ENCODE results near the gene SPANXD. TPM values are rescaled to one million over a fixed set of nuclear protein-coding genes. Genes with fewer than 3 reads are reported as not detected.

SPANXD gene
- total RNA-seq, 1 experiment from 2014 or later: not detected

DNA sequence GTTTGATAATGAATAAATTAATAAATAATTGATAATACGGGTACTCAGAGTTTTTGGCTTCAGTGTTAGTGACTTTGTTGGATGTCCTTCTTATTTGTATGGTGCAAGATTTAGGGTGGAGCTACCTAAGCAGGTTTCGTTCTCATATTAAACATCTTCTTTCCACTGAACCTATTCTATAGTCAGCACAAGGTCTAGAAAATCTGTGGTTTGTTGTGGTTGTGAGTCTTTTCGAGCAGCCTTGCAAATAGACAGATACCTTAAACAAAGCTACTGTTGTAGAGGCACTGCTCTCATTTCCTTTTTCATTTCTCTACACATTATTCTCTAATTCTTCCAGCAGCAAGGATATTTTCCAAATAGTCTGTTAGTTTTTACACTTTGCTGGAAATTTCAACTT, 38.1 kb upstream of the SPANXD start:
- Histone ChIP-seq H3K27ac (ENCODE audit: insufficient read length, low read depth, low read length) (no peak overlapping the region), H3K18ac (ENCODE audit: insufficient read length, low read depth, low read length) (no peak overlapping the region), H2AFZ (ENCODE audit: low read length) (no peak overlapping the region), H3K27me3 (ENCODE audit: insufficient read depth, low read length) (no peaks in the 10 kb centered on the region), H4K5ac (ENCODE audit: insufficient read length, low read depth, low read length) (no peak overlapping the region), H3K9ac (ENCODE audit: extremely low read depth, insufficient read length, low read length) (no peak overlapping the region), H2BK5ac (ENCODE audit: insufficient read length, low read length) (no peak overlapping the region), H3K79me1 (ENCODE audit: insufficient read depth, low read depth, low read length, poor library complexity, severe bottlenecking) (no peaks in the 10 kb centered on the region), H4K91ac (ENCODE audit: insufficient read length, low read depth, low read length) (no peak overlapping the region), H3K23me2 (ENCODE audit: insufficient read length, low read depth, low read length, poor library complexity, severe bottlenecking) (no peaks in the 10 kb centered on the region), H3K23ac (ENCODE audit: insufficient read length, low read depth, low read length) (no peak overlapping the region), H3K79me2 (ENCODE audit: insufficient read depth, low read length) (no peaks in the 10 kb centered on the region), H3K4me1 (ENCODE audit: insufficient read depth, low read length) (no peaks in the 10 kb centered on the region), H3T11ph (ENCODE audit: low read length) (no peak overlapping the region), H3K9me3 (ENCODE audit: control insufficient read depth, low read depth, low read length) (peaks cover 17% of the 10 kb centered on the region), H3K4ac (ENCODE audit: low read depth, low read length) (no peak overlapping the region), H2BK20ac (ENCODE audit: low read depth, low read length, poor library complexity, severe bottlenecking) (no peak overlapping the region), H4K20me1 (ENCODE audit: control insufficient read depth, insufficient read depth, insufficient read length) (no peaks in the 10 kb centered on the region), H3K14ac (ENCODE audit: insufficient read depth, low read length) (no peak overlapping the region), H3K4me2 (ENCODE audit: insufficient read depth, insufficient read length, low read length) (no peak overlapping the region), H3K56ac (ENCODE audit: insufficient read length, low read depth, low read length) (no peak overlapping the region), H2BK12ac (ENCODE audit: insufficient read length, low read depth, low read length) (no peak overlapping the region), H4K8ac (replicated peaks; ENCODE audit: insufficient read length, low read depth, low read length) (no peak overlapping the region), H2AK5ac (ENCODE audit: insufficient read length, low read length) (no peak overlapping the region), H2BK15ac (ENCODE audit: low read depth, low read length) (no peak overlapping the region), H2BK120ac (ENCODE audit: low read depth, low read length, poor library complexity, severe bottlenecking) (no peak overlapping the region)
- Mint-ChIP-seq H3K27ac (no peak overlapping the region), H3K27me3 (ENCODE audit: low read depth) (peaks cover 1% of the 10 kb centered on the region; the same call in 1 of the 2 replicates), H3K9me3 (peaks cover 55 to 64% of the 10 kb centered on the region in 2 experiments), H3K4me3 (no peak overlapping the region), H3K4me1 (no peaks in the 10 kb centered on the region), H3K36me3 (ENCODE audit: insufficient read depth in 1 of 3, low read depth in 3 of 3) (no peaks in the 10 kb centered on the region; a peak in 2 of 7 replicates)
- 100% methylated on average over 1 of the region's 3 CpGs for WGBS (ENCODE audit: extremely low coverage, insufficient read length, low lambda C conversion rate)
- TF ChIP-seq, protein P1, sequence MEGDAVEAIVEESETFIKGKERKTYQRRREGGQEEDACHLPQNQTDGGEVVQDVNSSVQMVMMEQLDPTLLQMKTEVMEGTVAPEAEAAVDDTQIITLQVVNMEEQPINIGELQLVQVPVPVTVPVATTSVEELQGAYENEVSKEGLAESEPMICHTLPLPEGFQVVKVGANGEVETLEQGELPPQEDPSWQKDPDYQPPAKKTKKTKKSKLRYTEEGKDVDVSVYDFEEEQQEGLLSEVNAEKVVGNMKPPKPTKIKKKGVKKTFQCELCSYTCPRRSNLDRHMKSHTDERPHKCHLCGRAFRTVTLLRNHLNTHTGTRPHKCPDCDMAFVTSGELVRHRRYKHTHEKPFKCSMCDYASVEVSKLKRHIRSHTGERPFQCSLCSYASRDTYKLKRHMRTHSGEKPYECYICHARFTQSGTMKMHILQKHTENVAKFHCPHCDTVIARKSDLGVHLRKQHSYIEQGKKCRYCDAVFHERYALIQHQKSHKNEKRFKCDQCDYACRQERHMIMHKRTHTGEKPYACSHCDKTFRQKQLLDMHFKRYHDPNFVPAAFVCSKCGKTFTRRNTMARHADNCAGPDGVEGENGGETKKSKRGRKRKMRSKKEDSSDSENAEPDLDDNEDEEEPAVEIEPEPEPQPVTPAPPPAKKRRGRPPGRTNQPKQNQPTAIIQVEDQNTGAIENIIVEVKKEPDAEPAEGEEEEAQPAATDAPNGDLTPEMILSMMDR (conservative IDR thresholded peaks at IDR 0.05): no peak
- DNase-seq: no peak

All from H9 (cell line).